ENCODE measurements around the gene DRGX.

The DRGX gene

GRCh38 chr10:49382226-49382625, 13.7 kb downstream of the DRGX start:
- DNase-seq (ENCODE audit: low spot score) = no peak

GRCh38 chr10:49381111-49381900, 14.6 kb downstream of the DRGX start:
- no peak for DNase-seq (ENCODE audit: low spot score)

GRCh38 chr10:49379596-49380410, 16.1 kb downstream of the DRGX start:
- DNase-seq (ENCODE audit: low spot score) = no peak

- no peak for DNase-seq (ENCODE audit: low spot score)
Observed at GRCh38 chr10:49377256-49377655, 18.6 kb downstream of the DRGX start.

GRCh38 chr10:49375611-49376010, 20.3 kb downstream of the DRGX start:
- DNase-seq (ENCODE audit: low spot score) = no peak

GRCh38 chr10:49374740-49375139, 21.1 kb downstream of the DRGX start:
- DNase-seq (ENCODE audit: low spot score) = no peak

- DNase-seq (ENCODE audit: low spot score) = no peak
Observed at GRCh38 chr10:49373361-49373760, 22.5 kb downstream of the DRGX start.

- DNase-seq (ENCODE audit: low spot score) = no peak
Observed at GRCh38 chr10:49371967-49372366, 23.9 kb downstream of the DRGX start.

GRCh38 chr10:49370326-49371100, 25.4 kb downstream of the DRGX start:
- DNase-seq (ENCODE audit: low spot score) = no peak

GRCh38 chr10:49369216-49370162, 26.4 kb downstream of the DRGX start:
- no peak for DNase-seq (ENCODE audit: low spot score)

- DNase-seq (ENCODE audit: low spot score) = no peak
Observed at GRCh38 chr10:49368256-49368655, 27.6 kb downstream of the DRGX start.

- no peak for DNase-seq (ENCODE audit: low spot score)
Observed at GRCh38 chr10:49367600-49367999, 28.3 kb downstream of the DRGX start.

- no peak for DNase-seq (ENCODE audit: low spot score)
Observed at GRCh38 chr10:49366460-49366859, 29.4 kb downstream of the DRGX start.

GRCh38 chr10:49365675-49366415, 30.0 kb downstream of the DRGX start:
- no peak for DNase-seq (ENCODE audit: low spot score)

- DNase-seq (ENCODE audit: low spot score) = no peak
Observed at GRCh38 chr10:49365275-49365674, 30.6 kb downstream of the DRGX start.

- no peak for DNase-seq (ENCODE audit: low spot score)
Observed at GRCh38 chr10:49364747-49365146, 31.1 kb downstream of the DRGX start.

GRCh38 chr10:49364051-49364450, 31.8 kb downstream of the DRGX start:
- DNase-seq (ENCODE audit: low spot score) = no peak

GRCh38 chr10:49363309-49364031, 32.4 kb downstream of the DRGX start:
- DNase-seq (ENCODE audit: low spot score) = no peak

GRCh38 chr10:49362596-49363260, 33.2 kb downstream of the DRGX start:
- DNase-seq (ENCODE audit: low spot score) = peak; percentile 37
